HUES64 (cell line): Measurements from ENCODE around the gene KIZ.
A peak's percentile ranks its signal among the peaks of the same experiment; 100 is the strongest.

Experiments used
- H3K27ac ChIP-seq: 2 replicates; pipeline ENCODE4 v1.7.0; 2013; ENCODE audit warnings: low read depth, low read length, inconsistent platforms
- H3K27me3 ChIP-seq: 2 replicates; pipeline ENCODE4 v1.6.1; 2013; ENCODE audit warnings: mild to moderate bottlenecking, low read length; ENCODE audit not compliant: insufficient read depth
- H3K36me3 ChIP-seq: 2 replicates; pipeline ENCODE4 v1.6.1; 2013; ENCODE audit warnings: mild to moderate bottlenecking, low read length; ENCODE audit not compliant: insufficient read depth
- H3K4me1 ChIP-seq: 2 replicates; pipeline ENCODE4 v1.6.1; 2013; ENCODE audit warnings: mild to moderate bottlenecking, low read length, moderate library complexity; ENCODE audit not compliant: insufficient read depth
- H3K4me3 ChIP-seq: 2 replicates; pipeline ENCODE4 v1.5.1; 2013; ENCODE audit warnings: mild to moderate bottlenecking, low read length, moderate library complexity
- H3K9ac ChIP-seq: 2 replicates; pipeline ENCODE4 v1.6.1; 2013; ENCODE audit warnings: mild to moderate bottlenecking, low read depth, low read length
- H3K9me3 ChIP-seq: 2 replicates; pipeline ENCODE4 v1.6.1; 2013; ENCODE audit warnings: low read depth, low read length; ENCODE audit not compliant: insufficient read depth
- WGBS: fragments of 150-250, 120-280 bp; methylation state at CpG from one replicate; pipeline ENCODE4 v1.1.7; 2013; ENCODE audit warnings: missing lambda C conversion rate; 5-methylcytosine and 5-hydroxymethylcytosine counted together

KIZ gene

GRCh38 chr20:21106171-21107017 lies 19.5 kb upstream of the KIZ start, which contains the start of gene LINC00237:
LINC00237 (minus strand) TSS chr20:21106358.
- H3K27me3 ChIP-seq = peaks cover 90% of the 10 kb centered on the region
- H3K9me3 ChIP-seq = no peaks in the 10 kb centered on the region
- peaks cover 26% of the 10 kb centered on the region; the same call in 1 of the 2 replicates for H3K4me1 ChIP-seq
- peak within 1 kb of the TSS; percentile 53 for H3K4me3 ChIP-seq
- no peaks in the 10 kb centered on the region for H3K36me3 ChIP-seq
- H3K9ac ChIP-seq = peak within 1 kb of the TSS; percentile 19; the same call in 1 of the 2 replicates
- 7% methylated on average over 43 of the region's 43 CpGs for WGBS
- no peak within 1 kb of the TSS for H3K27ac ChIP-seq

DNA sequence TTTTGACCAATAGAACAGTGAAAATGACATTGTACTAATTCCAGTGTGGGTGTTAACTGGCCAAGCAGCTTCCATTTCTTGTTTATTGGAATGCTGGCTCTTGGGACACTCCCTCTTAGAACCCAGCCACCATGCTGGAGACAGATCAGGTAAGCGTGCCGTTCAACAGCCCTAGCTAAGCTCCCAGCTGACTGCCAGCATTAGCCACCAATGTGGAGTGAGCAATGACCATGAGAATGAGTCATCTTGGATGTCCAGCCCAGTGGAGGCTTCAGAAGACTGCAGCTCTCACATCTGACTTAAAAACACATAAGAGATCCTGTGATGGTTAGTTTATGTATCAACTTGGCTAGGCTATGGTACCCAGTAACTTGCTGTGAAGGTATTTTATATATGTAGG lies 16.7 kb upstream of the KIZ start:
- Histone ChIP-seq H3K9me3 (no peaks in the 10 kb centered on the region), H3K36me3 (no peaks in the 10 kb centered on the region), H3K4me3 (no peak overlapping the region), H3K27ac (no peak overlapping the region), H3K9ac (no peak overlapping the region), H3K27me3 (peaks cover 62% of the 10 kb centered on the region), H3K4me1 (peaks cover 20% of the 10 kb centered on the region; the same call in 1 of the 2 replicates)
- 91% methylated on average over 2 of the region's 2 CpGs for WGBS

DNA sequence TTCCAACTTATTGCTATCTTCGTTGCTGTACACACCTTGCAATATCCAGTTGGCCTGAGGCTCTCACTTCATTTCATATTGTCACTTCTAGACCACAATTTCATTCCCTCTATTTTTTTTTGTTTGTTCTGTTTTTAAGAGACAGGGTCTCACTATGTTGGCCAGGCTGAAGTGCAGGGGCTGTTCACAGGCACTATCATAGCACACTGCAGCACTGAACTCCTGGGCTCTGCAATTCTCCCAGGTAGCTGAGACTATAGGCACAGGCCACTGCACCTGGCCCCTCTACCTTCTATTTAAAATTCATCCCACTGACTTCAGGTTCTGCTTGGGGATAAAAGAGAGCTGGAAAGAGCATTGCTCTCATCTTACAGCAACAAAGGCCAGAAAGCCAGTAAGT lies 15.1 kb upstream of the KIZ start:
- WGBS = 75% methylated on average over 1 of the region's 1 CpG
- Histone ChIP-seq H3K9ac (no peak overlapping the region), H3K27ac (no peak overlapping the region), H3K4me1 (peaks cover 13% of the 10 kb centered on the region; the same call in 1 of the 2 replicates), H3K4me3 (no peak overlapping the region), H3K9me3 (no peaks in the 10 kb centered on the region), H3K27me3 (peaks cover 46% of the 10 kb centered on the region), H3K36me3 (no peaks in the 10 kb centered on the region)

DNA sequence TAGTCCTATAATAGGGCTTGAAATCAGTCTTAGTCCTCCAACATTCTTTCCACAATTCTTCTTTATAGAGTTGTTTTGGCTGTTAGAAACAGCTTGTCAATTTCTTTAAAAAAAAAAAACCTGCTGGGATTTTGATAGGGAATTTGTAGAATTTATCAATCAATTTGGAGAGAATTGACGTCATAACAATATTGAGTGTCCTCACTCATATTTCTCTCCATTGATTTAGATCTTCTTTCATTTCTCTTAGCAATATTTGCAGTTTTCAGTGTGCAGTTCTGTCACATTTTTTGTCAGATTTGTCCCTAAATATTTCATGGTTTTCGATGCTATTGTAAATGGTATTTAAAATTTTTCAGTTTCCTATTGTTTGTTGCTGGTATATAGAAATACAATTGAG lies 14.5 kb upstream of the KIZ start:
- H3K27ac ChIP-seq = no peak overlapping the region
- H3K27me3 ChIP-seq = peaks cover 40% of the 10 kb centered on the region
- no peak overlapping the region for H3K4me3 ChIP-seq
- H3K9me3 ChIP-seq = no peaks in the 10 kb centered on the region
- no peak overlapping the region for H3K9ac ChIP-seq
- WGBS = 79% methylated on average over 2 of the region's 2 CpGs
- no peaks in the 10 kb centered on the region for H3K36me3 ChIP-seq
- H3K4me1 ChIP-seq = peaks cover 13% of the 10 kb centered on the region; the same call in 1 of the 2 replicates

DNA sequence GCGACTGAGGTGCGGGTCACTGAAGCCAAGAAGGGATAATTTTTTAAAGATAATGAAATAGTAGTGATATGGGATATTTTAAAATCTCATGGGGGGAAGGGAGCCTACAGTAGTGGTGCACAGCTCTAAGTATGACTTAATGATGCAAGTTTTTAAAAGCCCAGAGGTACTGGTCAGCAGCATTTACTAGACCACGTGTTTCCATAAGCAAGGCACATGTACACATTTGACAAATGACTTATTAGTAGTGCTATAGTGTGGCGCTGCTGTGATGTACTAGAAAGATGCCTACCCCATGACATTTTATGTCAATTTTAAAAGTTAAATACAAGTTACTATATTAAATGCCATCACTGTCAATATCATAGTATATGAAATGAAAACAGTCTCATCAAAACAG lies 12.2 kb upstream of the KIZ start:
- H3K4me3 ChIP-seq = no peak overlapping the region
- WGBS = 92% methylated on average over 3 of the region's 4 CpGs
- no peak overlapping the region for H3K27ac ChIP-seq
- peaks cover 4% of the 10 kb centered on the region; the same call in 1 of the 2 replicates for H3K4me1 ChIP-seq
- H3K27me3 ChIP-seq = peaks cover 17% of the 10 kb centered on the region
- H3K9me3 ChIP-seq = no peaks in the 10 kb centered on the region
- no peaks in the 10 kb centered on the region for H3K36me3 ChIP-seq
- no peak overlapping the region for H3K9ac ChIP-seq

GRCh38 chr20:21114584-21114983 lies 11.3 kb upstream of the KIZ start:
- peaks cover 8% of the 10 kb centered on the region for H3K27me3 ChIP-seq
- WGBS = 92% methylated on average over 15 of the region's 15 CpGs
- no peaks in the 10 kb centered on the region for H3K9me3 ChIP-seq
- H3K9ac ChIP-seq = no peak overlapping the region
- H3K27ac ChIP-seq = no peak overlapping the region
- H3K36me3 ChIP-seq = no peaks in the 10 kb centered on the region
- no peak overlapping the region for H3K4me3 ChIP-seq
- H3K4me1 ChIP-seq = peaks cover 4% of the 10 kb centered on the region; the same call in 1 of the 2 replicates

GRCh38 chr20:21117521-21117920 lies 8.4 kb upstream of the KIZ start:
- Histone ChIP-seq H3K9ac (no peak overlapping the region), H3K27me3 (no peaks in the 10 kb centered on the region), H3K36me3 (no peaks in the 10 kb centered on the region), H3K4me1 (no peaks in the 10 kb centered on the region), H3K27ac (no peak overlapping the region), H3K4me3 (no peak overlapping the region), H3K9me3 (no peaks in the 10 kb centered on the region)
- WGBS = 87% methylated on average over 4 of the region's 4 CpGs

DNA sequence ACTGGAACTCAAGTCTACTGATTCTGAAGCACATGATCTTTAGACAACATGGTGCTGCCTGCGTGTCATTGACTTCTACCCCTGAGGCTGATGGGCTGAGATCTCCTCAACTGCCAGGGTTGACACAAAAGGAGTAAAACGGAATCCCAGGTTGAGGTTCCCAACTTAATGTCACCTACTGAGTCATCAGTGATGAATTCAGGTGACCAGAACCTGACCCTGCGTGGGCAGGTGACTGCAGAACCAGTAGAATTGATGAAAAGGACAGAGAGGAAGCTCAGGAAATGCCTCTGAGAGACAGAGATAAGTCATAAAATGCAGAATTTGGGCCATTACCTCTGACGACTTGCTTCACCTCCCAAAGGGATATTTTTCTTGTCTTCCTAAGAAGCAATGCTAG lies 7.7 kb upstream of the KIZ start:
- Histone ChIP-seq H3K27ac (no peak overlapping the region), H3K9me3 (no peaks in the 10 kb centered on the region), H3K27me3 (no peaks in the 10 kb centered on the region), H3K4me3 (no peak overlapping the region), H3K4me1 (no peaks in the 10 kb centered on the region), H3K9ac (no peak overlapping the region), H3K36me3 (no peaks in the 10 kb centered on the region)
- WGBS = 83% methylated on average over 4 of the region's 4 CpGs

GRCh38 chr20:21118782-21119181 lies 7.1 kb upstream of the KIZ start:
- WGBS = 96% methylated on average over 2 of the region's 2 CpGs
- no peaks in the 10 kb centered on the region for H3K9me3 ChIP-seq
- no peak overlapping the region for H3K9ac ChIP-seq
- no peaks in the 10 kb centered on the region for H3K36me3 ChIP-seq
- no peak overlapping the region for H3K27ac ChIP-seq
- H3K4me3 ChIP-seq = no peak overlapping the region
- H3K27me3 ChIP-seq = 0 out of 2 replicates have a peak, but pooled peaks cover under 1% of the 10 kb centered on the region
- no peaks in the 10 kb centered on the region for H3K4me1 ChIP-seq

DNA sequence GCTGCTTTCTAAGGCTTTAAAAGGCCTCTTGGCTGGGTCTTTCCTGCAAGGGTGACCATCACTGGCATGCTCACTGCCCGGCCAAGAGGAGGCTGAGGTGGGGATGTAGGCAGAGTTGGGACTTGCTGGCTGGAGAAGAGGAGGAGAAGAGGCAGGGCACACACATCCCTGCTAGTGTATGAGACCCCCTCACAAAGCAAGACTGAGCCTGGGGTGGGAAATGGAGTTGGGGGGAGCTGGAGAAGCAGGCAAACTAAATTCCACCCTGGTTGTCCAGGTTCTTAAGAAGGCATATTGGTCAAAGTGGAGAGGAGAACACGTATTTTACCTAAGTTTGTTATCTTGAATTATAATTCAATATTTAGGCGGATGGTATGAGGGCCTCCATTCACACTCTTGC lies 1.7 kb upstream of the KIZ start:
- no peak overlapping the region for H3K9ac ChIP-seq
- H3K27me3 ChIP-seq = peaks cover 9% of the 10 kb centered on the region; the same call in 1 of the 2 replicates
- no peaks in the 10 kb centered on the region for H3K36me3 ChIP-seq
- WGBS = 96% methylated on average over 3 of the region's 3 CpGs
- peaks cover 10% of the 10 kb centered on the region; the same call in 1 of the 2 replicates for H3K4me1 ChIP-seq
- no peaks in the 10 kb centered on the region for H3K9me3 ChIP-seq
- no peak overlapping the region for H3K27ac ChIP-seq
- H3K4me3 ChIP-seq = no peak overlapping the region

DNA sequence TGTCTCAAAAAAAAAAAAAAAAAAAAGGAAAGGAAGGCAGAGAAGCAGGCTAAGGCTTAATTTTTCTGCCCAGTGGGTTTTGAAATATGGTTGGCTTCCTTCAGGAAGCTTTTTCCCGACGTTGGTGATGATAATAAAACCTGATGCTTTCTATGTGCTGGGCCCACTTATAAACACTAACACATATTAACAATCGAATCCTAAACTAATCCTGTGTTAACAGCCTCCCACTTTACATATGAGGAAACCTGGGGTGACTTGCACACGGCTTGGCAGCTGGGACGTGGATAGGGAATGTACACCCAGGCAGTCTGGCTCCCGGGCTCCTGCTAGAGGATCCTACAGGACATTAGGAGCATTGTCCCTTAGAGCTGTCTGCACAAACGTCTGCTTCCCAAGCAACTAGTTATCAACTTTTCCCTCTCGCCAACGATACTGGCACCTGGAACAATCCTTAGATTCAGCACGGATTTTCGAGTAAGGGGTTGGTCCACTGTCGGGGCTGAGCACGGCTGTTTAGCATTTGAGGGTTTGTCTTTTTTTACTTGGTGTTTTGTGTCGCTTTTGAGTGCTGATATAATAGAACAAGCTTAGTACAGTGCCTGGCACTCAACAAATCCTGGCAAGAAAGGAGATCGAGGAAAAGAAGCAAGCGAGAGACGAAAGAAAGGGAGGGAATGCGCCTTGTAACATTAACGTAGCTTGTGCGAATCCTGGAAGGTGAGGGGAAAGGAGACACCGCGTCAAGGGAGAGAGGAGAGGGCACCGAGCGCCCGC lies 622 bp upstream of the KIZ start:
- Histone ChIP-seq H3K9me3 (no peaks in the 10 kb centered on the region), H3K27me3 (peaks cover 9% of the 10 kb centered on the region; the same call in 1 of the 2 replicates), H3K36me3 (no peaks in the 10 kb centered on the region), H3K4me3 (peak overlapping the region; percentile 60), H3K27ac (no peak overlapping the region), H3K4me1 (peaks cover 12% of the 10 kb centered on the region; the same call in 1 of the 2 replicates), H3K9ac (peak overlapping the region; percentile 28; the same call in 1 of the 2 replicates)
- WGBS = 9% methylated on average over 25 of the region's 25 CpGs
